Activated T-cell treated with anti-CD3 and anti-CD28 coated beads, Interleukin-2, amount 50 U/mL, for 72 hours (primary cell): ENCODE measurements around the gene LRRC75B. TPM values are rescaled to one million over a fixed set of nuclear protein-coding genes. Genes with fewer than 3 reads are reported as not detected.
"Not testable (repeated sequence)": the region's sequence is repeated elsewhere in the genome, so short reads cannot be mapped to it uniquely, and the experiment has no call there.

ENCODE experiments used
- ATAC-seq, 2 donors: fragments of 150-1000 bp; cut with Tn5 transposase; replicated peaks in 1 of 2; 2 replicates each; pipeline ENCODE4 v1.10.0; 2021; ENCODE audit warnings: moderate library complexity in 2 of 2, mild to moderate bottlenecking in 1 of 2
- DNase-seq, 2 donors: peaks; one replicate each; pipeline ENCODE4 v3.0.0; 2021 to 2022; ENCODE audit warnings: mixed read lengths in 1 of 2
- H3K27ac Mint-ChIP-seq: one replicate; pipeline ENCODE4 v1.8.0; 2022; ENCODE audit warnings: mild to moderate bottlenecking, moderate library complexity, mixed read lengths
- H3K27me3 Mint-ChIP-seq: one replicate; pipeline ENCODE4 v1.8.0; 2022; ENCODE audit warnings: low read depth, mixed read lengths
- H3K36me3 Mint-ChIP-seq, 2 donors: one replicate each; pipeline ENCODE4 v1.8.0; 2022; ENCODE audit warnings: mixed read lengths in 2 of 2, mild to moderate bottlenecking in 1 of 2; ENCODE audit not compliant: insufficient read depth in 2 of 2
- H3K4me1 Mint-ChIP-seq: one replicate; pipeline ENCODE4 v1.8.0; 2022; ENCODE audit warnings: low read depth, mixed read lengths
- H3K4me3 Mint-ChIP-seq, 2 donors: one replicate each; pipeline ENCODE4 v1.8.0; 2022; ENCODE audit warnings: mild to moderate bottlenecking in 2 of 2, mixed read lengths in 2 of 2, moderate library complexity in 2 of 2
- H3K9me3 Mint-ChIP-seq, 2 donors: one replicate each; pipeline ENCODE4 v1.8.0; 2022; ENCODE audit warnings: mixed read lengths in 2 of 2
- total RNA-seq, 2 donors: library from RNA; stranded (reverse); gene quantifications; one replicate each; pipeline ENCODE4 v1.2.3, GENCODE V29; 2022

LRRC75B gene
- total RNA-seq, 2 donors from 2014 or later = 1.2 to 2.0 TPM

- not testable (repeated sequence) for ATAC-seq, H3K4me1 Mint-ChIP-seq
Measured at GRCh38 chr22:24614794-24615193, 21.9 kb upstream of the LRRC75B start.

GRCh38 chr22:24609888-24610287, 17.0 kb upstream of the LRRC75B start:
- not testable (repeated sequence) for H3K27ac Mint-ChIP-seq, ATAC-seq, H3K36me3 Mint-ChIP-seq, H3K4me3 Mint-ChIP-seq, H3K9me3 Mint-ChIP-seq, DNase-seq, H3K27me3 Mint-ChIP-seq
- peaks cover 16% of the 10 kb centered on the region for H3K4me1 Mint-ChIP-seq

More at GRCh38 chr22:24614794-24615193, 21.9 kb upstream of the LRRC75B start:
- DNase-seq, H3K9me3 Mint-ChIP-seq, H3K27ac Mint-ChIP-seq, H3K36me3 Mint-ChIP-seq, H3K27me3 Mint-ChIP-seq, H3K4me3 Mint-ChIP-seq: not testable (repeated sequence)

GRCh38 chr22:24608327-24608726, 15.5 kb upstream of the LRRC75B start:
- peak overlapping the region; percentile 63 for H3K27ac Mint-ChIP-seq
- H3K4me3 Mint-ChIP-seq = peak overlapping the region; percentile 96 to 97
- not testable (repeated sequence) for ATAC-seq, H3K27me3 Mint-ChIP-seq, H3K9me3 Mint-ChIP-seq, DNase-seq, H3K36me3 Mint-ChIP-seq
- peaks cover 27% of the 10 kb centered on the region for H3K4me1 Mint-ChIP-seq

- H3K36me3 Mint-ChIP-seq, H3K9me3 Mint-ChIP-seq, H3K27me3 Mint-ChIP-seq: not testable (repeated sequence)
- Mint-ChIP-seq H3K4me3 (peak overlapping the region; percentile 96 to 97), H3K4me1 (peaks cover 29% of the 10 kb centered on the region), H3K27ac (peak overlapping the region; percentile 98)
- ATAC-seq (peak; percentile 67 to 91), DNase-seq (peak; percentile 68 to 74)
Measured at GRCh38 chr22:24607429-24607983, 14.6 kb upstream of the LRRC75B start.

GRCh38 chr22:24606340-24606739, 13.5 kb upstream of the LRRC75B start:
- peak in 1 of 2 donors; percentile 22 for ATAC-seq
- not testable (repeated sequence) for DNase-seq, H3K36me3 Mint-ChIP-seq, H3K27me3 Mint-ChIP-seq, H3K9me3 Mint-ChIP-seq
- Mint-ChIP-seq H3K4me3 (peak overlapping the region in 1 of 2 donors; percentile 34), H3K27ac (peak overlapping the region; percentile 63), H3K4me1 (peaks cover 35% of the 10 kb centered on the region)

- H3K27me3 Mint-ChIP-seq, H3K36me3 Mint-ChIP-seq, H3K9me3 Mint-ChIP-seq: not testable (repeated sequence)
- DNase-seq (peak; percentile 17 to 30), ATAC-seq (peak; percentile 23 to 44)
- Mint-ChIP-seq H3K4me3 (peak overlapping the region; percentile 62 to 69), H3K4me1 (peaks cover 31% of the 10 kb centered on the region), H3K27ac (peak overlapping the region; percentile 9)
Measured at GRCh38 chr22:24603770-24604629, 11.1 kb upstream of the LRRC75B start.

- DNase-seq, H3K36me3 Mint-ChIP-seq, ATAC-seq, H3K27me3 Mint-ChIP-seq, H3K9me3 Mint-ChIP-seq: not testable (repeated sequence)
- peak within 1 kb of the TSS; percentile 27 for H3K27ac Mint-ChIP-seq
- peaks cover 26% of the 10 kb centered on the region for H3K4me1 Mint-ChIP-seq
- H3K4me3 Mint-ChIP-seq = peak within 1 kb of the TSS; percentile 49 to 62
Measured at GRCh38 chr22:24602847-24603769, 10.2 kb upstream of the LRRC75B start, which contains the start of gene GGT1. TSS of gene GGT1 (plus strand) at chr22:24603193. CDS start at chr22:24611082, 7,889 bp downstream.

GRCh38 chr22:24602105-24602749, 9.4 kb upstream of the LRRC75B start:
- DNase-seq, H3K27me3 Mint-ChIP-seq, H3K36me3 Mint-ChIP-seq, H3K4me3 Mint-ChIP-seq, ATAC-seq, H3K27ac Mint-ChIP-seq, H3K9me3 Mint-ChIP-seq: not testable (repeated sequence)
- H3K4me1 Mint-ChIP-seq = peaks cover 19% of the 10 kb centered on the region

- Mint-ChIP-seq H3K9me3 (no peaks in the 10 kb centered on the region), H3K27me3 (no peaks in the 10 kb centered on the region), H3K36me3 (no peaks in the 10 kb centered on the region), H3K27ac (no peak overlapping the region), H3K4me3 (no peak overlapping the region), H3K4me1 (peaks cover 19% of the 10 kb centered on the region)
- ATAC-seq (no peak), DNase-seq (peak in 1 of 2 donors; percentile 29)
Measured at GRCh38 chr22:24601217-24602104, 8.6 kb upstream of the LRRC75B start.

- H3K27me3 Mint-ChIP-seq, H3K9me3 Mint-ChIP-seq, ATAC-seq, H3K27ac Mint-ChIP-seq, H3K4me3 Mint-ChIP-seq, H3K36me3 Mint-ChIP-seq, DNase-seq: not testable (repeated sequence)
- peaks cover 19% of the 10 kb centered on the region for H3K4me1 Mint-ChIP-seq
Measured at GRCh38 chr22:24599958-24600715, 7.3 kb upstream of the LRRC75B start.

GRCh38 chr22:24599514-24599913, 6.6 kb upstream of the LRRC75B start:
- no peak overlapping the region for H3K4me3 Mint-ChIP-seq
- no peak overlapping the region for H3K27ac Mint-ChIP-seq
- DNase-seq (no peak), ATAC-seq (no peak)
- H3K36me3 Mint-ChIP-seq = no peaks in the 10 kb centered on the region
- no peaks in the 10 kb centered on the region for H3K27me3 Mint-ChIP-seq
- H3K4me1 Mint-ChIP-seq = peaks cover 19% of the 10 kb centered on the region
- H3K9me3 Mint-ChIP-seq = no peaks in the 10 kb centered on the region
